Measurements from ENCODE around the gene MGST2.

The MGST2 gene

GRCh38 chr4:139712882-139713281 is 47.3 kb downstream of the MGST2 start:
- DNase-seq = no peak

DNA sequence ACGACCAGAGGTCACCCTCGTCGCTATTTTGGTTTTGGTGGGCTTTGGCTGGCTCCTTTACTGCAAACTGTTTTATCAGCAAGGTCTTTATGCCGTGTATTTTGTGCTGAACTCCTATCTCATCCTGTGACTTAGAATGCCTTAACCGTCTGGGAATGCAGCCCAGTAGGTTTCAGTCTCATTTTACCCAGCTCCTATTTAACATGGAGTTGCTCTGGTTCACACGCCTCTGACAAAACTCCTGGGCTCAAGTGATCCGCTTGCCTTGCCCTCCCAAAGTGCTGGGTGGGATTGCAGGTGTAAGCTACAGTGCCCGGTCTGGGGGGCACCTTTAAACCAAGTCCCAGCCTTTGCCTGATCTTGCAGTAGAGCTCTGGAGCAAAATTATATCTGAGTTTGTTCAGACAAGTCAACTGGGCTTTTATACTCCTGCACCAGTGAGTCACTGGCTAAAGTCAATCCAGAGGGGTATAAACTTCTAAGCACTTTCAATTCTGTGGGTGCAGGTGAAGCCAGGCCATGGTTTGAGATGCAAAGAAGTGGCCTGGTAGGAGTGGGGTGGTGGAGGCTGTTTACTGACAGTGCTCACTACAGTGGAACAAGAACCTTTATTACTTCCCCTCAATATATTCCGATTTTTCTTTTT is 50.2 kb downstream of the MGST2 start:
- no peak for DNase-seq

GRCh38 chr4:139718358-139718757 is 52.7 kb downstream of the MGST2 start:
- no peak for DNase-seq

- DNase-seq = no peak
Measured at GRCh38 chr4:139718833-139719232, 53.2 kb downstream of the MGST2 start.

DNA sequence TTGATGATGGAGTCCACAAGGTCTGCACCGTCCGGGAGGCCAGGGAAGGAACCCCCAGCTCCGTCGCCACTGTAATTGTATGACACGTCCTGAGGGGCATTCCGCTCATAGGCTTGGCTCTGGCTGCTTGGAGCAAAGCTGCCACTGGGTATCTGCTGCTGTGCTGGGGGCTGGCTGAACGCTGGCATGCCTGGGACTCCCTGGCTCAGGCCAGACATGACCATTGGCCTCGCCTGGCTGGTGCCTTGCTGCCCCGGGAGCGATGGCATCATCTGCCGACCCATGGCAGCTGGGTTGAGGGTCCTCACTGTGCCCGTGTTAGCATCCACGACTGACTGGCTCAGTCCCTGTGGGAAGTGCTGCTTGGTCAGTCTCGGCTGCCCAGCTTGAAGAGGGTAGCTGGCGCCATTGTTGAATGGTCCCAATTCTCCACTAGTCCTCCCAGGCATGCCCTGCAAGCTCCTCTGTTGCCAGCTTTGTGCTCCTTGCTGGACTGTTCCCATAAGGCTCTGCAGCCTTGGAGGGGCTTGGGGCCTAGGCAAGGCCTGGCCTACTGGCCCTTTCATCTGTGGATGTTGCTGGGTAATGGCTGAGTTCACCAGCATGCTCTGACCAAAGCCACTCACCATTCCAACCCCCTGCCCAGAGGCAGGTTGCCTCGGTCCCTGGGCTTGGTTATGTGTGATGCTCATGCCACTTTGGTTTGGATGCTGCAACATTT is 53.9 kb downstream of the MGST2 start:
- DNase-seq = no peak

GRCh38 chr4:139720806-139721205 is 55.2 kb downstream of the MGST2 start:
- no peak for DNase-seq

DNA sequence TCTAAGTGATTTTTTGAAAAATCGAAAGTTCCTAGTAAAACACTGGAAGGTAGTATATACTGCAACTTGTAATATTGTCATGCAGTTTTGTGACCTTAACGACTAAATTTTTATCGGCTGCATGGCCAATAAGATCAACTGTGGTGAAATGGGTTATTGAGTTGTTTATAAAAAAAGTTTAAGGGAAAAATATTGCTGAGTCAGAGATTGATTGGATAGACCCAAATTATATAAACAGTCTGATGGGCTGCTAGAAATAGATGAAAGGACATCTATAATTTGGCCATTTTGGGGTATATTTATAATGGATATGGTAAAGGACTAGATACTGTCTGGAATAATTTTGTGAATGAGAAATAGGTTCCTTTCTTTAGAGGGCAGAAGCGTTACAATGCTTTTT is 56.2 kb downstream of the MGST2 start:
- no peak for DNase-seq

- no peak for DNase-seq
Measured at GRCh38 chr4:139725236-139725635, 59.6 kb downstream of the MGST2 start.

DNA sequence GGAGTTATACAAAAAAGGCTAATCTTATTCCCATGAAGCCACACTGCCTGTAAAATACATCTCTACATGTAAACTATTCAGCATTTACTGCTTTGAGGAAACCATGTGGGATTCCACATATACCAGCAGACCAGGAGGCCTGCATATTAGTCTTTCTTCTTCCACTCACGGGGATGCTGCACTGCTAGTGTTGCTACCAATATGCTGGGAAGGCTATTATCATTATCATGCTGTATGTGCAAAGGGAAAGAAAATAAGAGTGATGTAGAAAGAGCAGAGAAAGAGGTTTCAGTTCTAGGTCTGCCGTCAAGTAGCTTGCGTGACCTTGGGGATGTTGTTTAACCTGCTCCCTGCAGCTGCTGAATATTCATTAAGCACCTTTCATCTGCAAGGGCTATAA is 61.0 kb downstream of the MGST2 start:
- no peak for DNase-seq

- DNase-seq = no peak
Measured at GRCh38 chr4:139728146-139728545, 62.5 kb downstream of the MGST2 start.

DNA sequence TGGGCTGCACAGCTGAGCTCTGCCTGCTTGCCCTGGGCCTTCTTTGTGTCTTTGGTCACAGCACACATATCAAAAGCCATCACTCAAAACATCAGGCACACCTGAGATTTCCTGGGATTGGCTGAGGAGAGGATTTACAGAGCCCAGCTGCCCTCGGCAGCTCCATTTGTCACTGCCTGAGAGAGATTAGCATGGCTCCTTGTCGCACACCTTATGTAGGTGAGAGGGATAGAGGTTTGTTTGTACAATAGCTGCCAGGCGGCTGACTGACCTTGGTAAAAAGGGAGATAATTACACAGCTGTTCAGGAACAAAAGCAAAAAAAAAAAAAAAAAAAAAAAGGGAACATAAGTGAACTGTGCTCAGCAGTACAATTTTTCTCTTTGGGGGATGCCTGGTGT is 63.2 kb downstream of the MGST2 start:
- DNase-seq = no peak

GRCh38 chr4:139732991-139733570 is 67.5 kb downstream of the MGST2 start:
- no peak for DNase-seq

- DNase-seq = no peak
Measured at GRCh38 chr4:139734201-139734874, 68.7 kb downstream of the MGST2 start.

GRCh38 chr4:139734875-139735380 is 69.3 kb downstream of the MGST2 start:
- peak; percentile 9 for DNase-seq

DNA sequence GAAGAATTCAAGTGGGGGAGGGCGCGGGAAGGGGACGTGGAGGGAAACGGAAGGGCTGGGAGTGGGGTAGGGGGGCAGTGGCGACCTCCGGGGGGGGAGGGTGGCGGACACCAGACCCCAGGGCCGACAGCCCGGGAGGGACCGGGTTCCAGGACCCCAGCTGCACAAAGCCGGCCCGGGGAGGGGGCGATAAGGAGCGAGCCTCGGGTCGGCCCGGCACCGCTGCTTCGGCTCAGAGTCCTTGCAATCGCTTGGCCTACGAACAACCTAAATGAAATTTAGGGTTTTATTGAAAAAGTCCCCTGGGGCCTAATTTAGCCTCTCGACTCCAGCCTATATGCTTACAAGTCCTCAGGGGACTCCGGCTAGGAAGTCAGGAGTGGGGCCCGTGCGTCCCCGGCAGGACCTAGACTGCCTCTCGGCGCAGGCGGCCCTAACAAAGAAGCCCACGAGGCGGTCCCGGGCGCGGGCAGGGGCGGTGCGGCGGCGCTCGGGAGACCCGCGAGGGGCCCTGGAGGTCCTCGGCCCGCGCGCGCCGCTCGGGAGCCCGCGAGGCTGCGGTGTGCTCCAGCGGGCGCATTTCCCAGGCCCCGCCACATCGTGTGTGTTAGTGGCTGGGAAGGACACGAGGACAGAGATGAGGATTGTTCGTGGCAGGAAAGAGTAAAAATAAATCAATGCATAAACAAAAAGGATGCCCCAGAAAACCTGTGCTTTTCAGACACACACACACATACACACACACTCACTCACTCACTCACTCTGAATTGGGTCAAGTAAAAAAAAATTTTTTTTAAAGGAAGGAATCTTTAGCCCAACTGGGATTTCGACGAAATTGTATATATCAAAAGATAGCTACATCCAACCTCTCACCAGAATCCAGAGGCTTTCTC is 70.0 kb downstream of the MGST2 start:
- DNase-seq = no peak

DNA sequence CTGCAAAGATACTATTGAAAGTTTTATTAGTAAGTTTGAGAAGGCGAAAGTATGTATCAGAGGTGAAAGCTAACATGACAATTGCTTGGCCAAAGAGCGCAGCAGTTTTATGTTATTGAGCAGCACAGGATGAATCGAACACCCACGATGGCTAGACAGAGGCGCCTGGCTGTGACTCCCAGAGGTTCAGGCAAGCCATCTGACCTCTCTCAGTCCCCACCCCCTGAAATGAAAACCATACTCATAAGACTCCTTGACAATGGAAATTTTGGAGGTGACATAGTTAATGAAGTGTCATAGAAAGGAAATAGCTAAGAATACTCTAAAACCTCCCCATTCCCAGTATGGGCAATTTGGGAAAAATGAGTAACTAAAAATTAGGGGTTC is 70.6 kb downstream of the MGST2 start:
- DNase-seq = no peak

GRCh38 chr4:139736661-139737060 is 71.0 kb downstream of the MGST2 start:
- no peak for DNase-seq

DNA sequence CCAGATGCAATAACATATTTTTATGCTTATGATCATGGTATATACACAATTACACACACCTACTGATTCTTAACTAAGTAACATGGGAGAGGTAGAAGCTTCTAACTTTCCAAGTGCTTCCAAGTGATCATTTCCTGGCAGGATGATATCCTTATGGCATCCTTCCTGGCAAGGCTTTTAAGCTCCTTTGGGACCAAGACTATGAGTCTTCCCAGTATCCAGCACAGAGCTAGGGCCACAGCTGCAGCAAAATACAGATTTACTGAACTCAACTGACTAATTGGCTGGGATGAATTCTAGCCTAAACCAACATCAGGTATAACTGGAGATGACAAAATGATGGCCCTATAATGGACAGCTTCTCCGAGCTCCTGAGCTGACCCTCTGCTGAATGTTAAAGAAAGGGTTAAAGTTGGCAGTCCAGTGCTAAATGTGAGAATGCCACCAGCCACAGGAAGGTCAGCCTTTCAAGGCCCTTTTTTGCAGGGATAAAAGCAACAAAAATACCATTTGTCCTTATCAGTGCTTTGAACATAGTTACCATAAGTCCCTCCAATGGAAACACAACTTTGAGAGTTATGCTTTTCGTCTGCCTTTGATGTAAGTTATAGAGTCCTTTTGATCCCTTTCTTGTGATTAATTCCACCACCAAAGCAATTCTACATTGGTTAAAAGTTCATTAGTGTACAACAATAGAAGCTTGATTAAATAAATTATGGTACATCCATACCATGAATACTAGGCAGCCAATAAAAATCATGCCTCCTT is 73.4 kb downstream of the MGST2 start:
- no peak for DNase-seq

- no peak for DNase-seq
Measured at GRCh38 chr4:139740121-139740520, 74.5 kb downstream of the MGST2 start.

- no peak for DNase-seq
Measured at GRCh38 chr4:139740531-139741041, 75.0 kb downstream of the MGST2 start.

- DNase-seq = no peak
Measured at GRCh38 chr4:139743027-139743426, 77.4 kb downstream of the MGST2 start.

All from effector CD4-positive, alpha-beta T cell (primary cell).